ENCODE results near the gene TBC1D7. TPM values are rescaled to one million over a fixed set of nuclear protein-coding genes. Genes with fewer than 3 reads are reported as not detected.

Gene TBC1D7
- total and polyA plus RNA-seq, 2 of the 4 experiments (the other 2 are of a cell fraction): 14.3 to 22.6 TPM

- Histone ChIP-seq H2AK5ac (ENCODE audit: low read depth, low read length) (no peak overlapping the region), H4K91ac (ENCODE audit: insufficient read depth, low read depth, low read length) (no peak overlapping the region), H3K27me3 (ENCODE audit: control insufficient read depth, insufficient read depth, low read length) (no peaks in the 10 kb centered on the region), H2BK5ac (ENCODE audit: low read depth, low read length, poor library complexity, severe bottlenecking) (no peak overlapping the region), H3K4me1 (ENCODE audit: control insufficient read depth, insufficient read depth, low read length) (peaks cover 4% of the 10 kb centered on the region; the same call in 1 of the 2 replicates), H3K36me3 (ENCODE audit: control insufficient read depth, insufficient read depth, low read length) (peaks cover 1% of the 10 kb centered on the region; the same call in 1 of the 2 replicates), H3K23ac (ENCODE audit: low read depth, low read length) (no peak overlapping the region), H2BK120ac (ENCODE audit: low read depth, low read length) (no peak overlapping the region), H4K20me1 (ENCODE audit: insufficient read depth, low read length) (no peaks in the 10 kb centered on the region), H2AFZ (replicated peaks; ENCODE audit: low read length, poor library complexity) (no peak overlapping the region), H2BK15ac (ENCODE audit: low read depth, low read length) (no peak overlapping the region), H3K79me1 (ENCODE audit: low read depth in 1 of 2, low read length in 2 of 2) (no peaks in the 10 kb centered on the region; a peak in 1 of 4 replicates), H3K4ac (ENCODE audit: low read depth, low read length) (no peak overlapping the region), H3K9ac (ENCODE audit: low read depth, low read length) (no peak overlapping the region), H3K14ac (replicated peaks; ENCODE audit: low read depth, low read length) (no peak overlapping the region), H3K4me2 (ENCODE audit: low read depth, low read length) (no peak overlapping the region), H3K9me3 (ENCODE audit: control insufficient read depth, insufficient read depth, low read length) (no peaks in the 10 kb centered on the region), H4K8ac (ENCODE audit: low read depth in 2 of 2, low read length in 2 of 2) (no peak overlapping the region), H3K27ac (ENCODE audit: insufficient read depth, low read length) (no peak overlapping the region), H3K56ac (ENCODE audit: extremely low read depth, insufficient read depth, low read length) (no peak overlapping the region), H3K4me3 (ENCODE audit: insufficient read depth, low read depth, low read length) (no peak overlapping the region), H3K18ac (ENCODE audit: low read depth, low read length) (no peak overlapping the region), H4K5ac (ENCODE audit: low read depth, low read length) (no peak overlapping the region), H2BK20ac (ENCODE audit: low read depth, low read length) (no peak overlapping the region), H3K9me1 (ENCODE audit: insufficient read depth, low read length) (peaks cover 4% of the 10 kb centered on the region), H2AK9ac (replicated peaks; ENCODE audit: low read depth, low read length, poor library complexity) (no peak overlapping the region)
- in situ Hi-C loops (cut with MboI; ENCODE audit: low sequenced_read_pairs) (no loop called here), dilution Hi-C loops (cut with HindIII; ENCODE audit: low sequenced_read_pairs, unreplicated experiment) (no loop called here), intact Hi-C loops (cut with micrococcal nuclease) (loop anchor here (1.0 kb wide), 1 partner anchor 33 kb away; no protein-coding TSS in a partner anchor)
- ChIA-PET POLR2A (ENCODE audit: unreplicated experiment) (no interaction called here), CTCF (no interaction called here)
- TF ChIP-seq MAZ (IDR thresholded peaks at IDR 0.05; ENCODE audit: borderline replicate concordance, low read depth, low read length) (no peak), POLR2A (IDR thresholded peaks at IDR 0.05; ENCODE audit: low read depth, low read length) (no peak), CEBPB (IDR thresholded peaks at IDR 0.05; ENCODE audit: low read depth, low read length) (no peak), MXI1 (IDR thresholded peaks at IDR 0.05; ENCODE audit: borderline replicate concordance, low read depth, low read length) (no peak)
- DNase-seq (peak; percentile 17), ATAC-seq (ENCODE audit: low read depth) (no peak)
- BruUV-seq (replicated peaks): no TSS peak
Observed at GRCh38 chr6:13368731-13369115, 40.4 kb upstream of the TBC1D7 start.
